GM18868 (cell line): ENCODE results near the gene COTL1.

Source experiments
- ATAC-seq: cut with Tn5 transposase; IDR thresholded peaks from one replicate; pipeline ENCODE4 v1.9.1; 2021; ENCODE audit warnings: mild to moderate bottlenecking, moderate library complexity; ENCODE audit not compliant: unreplicated experiment

The COTL1 gene, protein sequence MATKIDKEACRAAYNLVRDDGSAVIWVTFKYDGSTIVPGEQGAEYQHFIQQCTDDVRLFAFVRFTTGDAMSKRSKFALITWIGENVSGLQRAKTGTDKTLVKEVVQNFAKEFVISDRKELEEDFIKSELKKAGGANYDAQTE

DNA sequence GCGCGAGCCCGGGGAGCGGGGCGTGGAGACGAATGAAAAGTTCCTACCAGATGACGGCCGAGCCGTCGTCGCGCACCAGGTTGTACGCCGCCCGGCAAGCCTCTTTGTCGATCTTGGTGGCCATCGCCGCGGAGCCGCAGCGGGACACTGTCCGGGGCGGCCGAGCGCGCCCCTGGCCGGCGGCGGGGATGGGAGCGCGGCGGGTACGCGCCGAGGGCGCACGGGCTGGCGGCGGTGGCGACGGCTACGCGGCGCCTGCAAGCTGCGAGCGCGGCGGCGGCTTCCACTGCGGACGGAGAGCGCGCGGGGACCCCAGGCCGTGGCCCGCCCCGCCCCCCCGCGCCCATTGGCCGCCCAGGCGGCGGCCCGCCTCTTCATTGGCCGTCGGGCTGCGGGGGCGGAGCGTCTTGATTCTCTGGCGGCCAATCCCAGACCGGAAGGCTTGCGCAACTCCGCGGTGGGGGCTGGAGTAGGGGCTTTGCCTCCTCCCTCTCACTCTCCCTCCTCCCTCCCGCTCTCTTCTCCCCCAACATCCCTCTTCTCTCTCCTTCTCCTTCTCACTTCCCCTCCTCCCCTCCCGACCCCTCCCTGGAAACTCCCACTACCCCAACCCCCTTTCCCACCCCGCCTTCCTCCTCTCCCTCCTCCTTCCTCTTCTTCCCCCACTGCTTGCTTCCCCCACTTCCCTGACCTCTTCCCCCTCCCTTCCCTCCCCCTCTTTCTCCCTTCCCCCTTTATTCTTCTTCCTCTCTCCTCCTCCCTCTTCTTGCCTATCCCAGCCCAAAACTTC lies at the start of gene COTL1:
COTL1 (minus strand) TSS at position 288 of the 790 bp plus-strand sequence; CDS start at position 124, 164 bp downstream.
- ATAC-seq: peak; percentile 82

DNA sequence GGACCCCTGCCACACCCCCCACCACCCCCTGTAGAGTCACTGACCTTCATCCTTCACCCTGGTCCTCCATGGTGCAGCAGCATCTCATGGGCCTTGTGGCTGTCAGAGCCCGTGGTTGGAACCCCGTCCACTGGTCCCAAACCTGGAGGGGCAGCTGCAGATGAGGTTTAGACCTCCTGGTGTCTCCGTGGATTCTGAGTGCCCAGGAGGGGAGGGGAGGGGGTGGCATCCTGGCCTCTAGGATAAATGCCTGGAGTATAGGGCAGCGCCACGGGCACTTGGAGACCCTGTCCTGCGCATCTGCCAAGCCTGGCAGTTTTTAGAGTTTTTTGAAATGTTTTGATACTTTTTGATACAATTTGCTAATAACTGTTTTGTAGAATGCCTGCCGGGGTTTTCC lies 48.0 kb upstream of the COTL1 start:
- ATAC-seq: no peak

DNA sequence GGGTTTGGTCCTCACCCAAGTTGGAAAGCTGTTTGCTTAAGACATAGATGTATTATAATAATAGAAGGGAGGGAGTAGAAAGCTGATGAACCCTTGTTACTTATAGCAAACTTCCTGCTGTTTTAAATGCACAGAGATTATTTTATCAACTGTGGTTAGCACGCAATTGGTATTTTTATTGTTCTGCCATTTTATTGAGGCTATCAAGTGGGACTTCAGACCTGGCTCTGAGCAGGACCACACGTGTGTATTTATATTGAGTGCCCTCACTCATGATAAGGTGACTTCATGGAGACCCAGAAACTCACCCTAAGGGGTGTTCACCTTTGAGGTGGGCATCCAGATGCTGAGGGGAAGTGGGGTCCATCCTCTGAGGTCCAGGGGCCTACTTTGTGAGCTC lies 47.5 kb upstream of the COTL1 start:
- ATAC-seq: no peak

DNA sequence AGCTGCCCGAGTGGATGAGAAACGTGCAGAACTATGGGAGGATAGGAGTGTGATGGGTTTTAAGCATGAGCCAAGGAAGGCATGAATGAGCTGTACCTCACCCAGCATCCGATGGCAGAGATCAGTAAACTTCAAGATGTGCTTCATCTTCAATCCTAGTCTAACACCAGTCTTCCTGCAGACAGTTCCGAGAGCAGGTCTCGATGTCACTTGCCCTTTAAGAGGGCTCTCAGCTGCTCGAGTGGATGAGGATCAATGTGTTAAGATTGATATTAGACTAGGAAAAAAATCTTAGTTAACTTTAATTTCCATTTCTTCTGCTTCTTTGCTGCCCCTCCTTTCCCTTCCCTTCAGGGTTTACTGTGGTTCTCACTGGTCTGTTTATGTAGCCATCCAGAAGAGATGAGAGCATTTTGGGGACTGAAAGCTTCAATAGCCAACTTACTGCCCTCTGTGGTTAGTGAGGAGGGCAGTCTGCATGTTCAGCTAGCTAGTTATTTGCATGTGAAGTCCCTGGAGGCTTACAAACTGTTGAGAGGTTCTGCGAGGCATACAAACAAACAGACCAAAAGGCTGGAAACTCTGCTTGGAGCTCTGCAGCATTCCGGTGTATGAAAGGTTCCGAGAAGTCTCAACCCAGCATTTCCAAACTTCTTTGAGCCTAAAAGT lies 45.7 kb upstream of the COTL1 start:
- ATAC-seq: no peak

DNA sequence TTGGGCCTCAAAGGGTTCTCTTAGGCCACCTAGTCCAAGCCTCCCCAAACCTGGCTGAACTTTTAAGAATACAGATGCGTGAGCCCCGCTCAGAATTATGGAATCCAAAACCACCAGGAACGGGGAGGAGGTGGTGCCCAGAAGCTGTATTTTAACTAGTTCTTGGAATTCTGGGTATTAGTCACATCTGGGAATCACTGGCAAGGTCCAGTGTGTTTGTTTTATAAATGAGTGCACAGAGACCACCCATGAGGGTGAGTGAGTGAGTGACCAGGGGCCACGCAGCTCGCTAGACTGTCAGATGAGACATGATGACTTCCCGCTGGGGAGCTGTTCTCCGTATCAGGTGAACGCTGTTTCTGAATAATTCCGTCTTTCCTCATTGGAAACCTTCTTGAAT lies 44.6 kb upstream of the COTL1 start:
- no peak for ATAC-seq

DNA sequence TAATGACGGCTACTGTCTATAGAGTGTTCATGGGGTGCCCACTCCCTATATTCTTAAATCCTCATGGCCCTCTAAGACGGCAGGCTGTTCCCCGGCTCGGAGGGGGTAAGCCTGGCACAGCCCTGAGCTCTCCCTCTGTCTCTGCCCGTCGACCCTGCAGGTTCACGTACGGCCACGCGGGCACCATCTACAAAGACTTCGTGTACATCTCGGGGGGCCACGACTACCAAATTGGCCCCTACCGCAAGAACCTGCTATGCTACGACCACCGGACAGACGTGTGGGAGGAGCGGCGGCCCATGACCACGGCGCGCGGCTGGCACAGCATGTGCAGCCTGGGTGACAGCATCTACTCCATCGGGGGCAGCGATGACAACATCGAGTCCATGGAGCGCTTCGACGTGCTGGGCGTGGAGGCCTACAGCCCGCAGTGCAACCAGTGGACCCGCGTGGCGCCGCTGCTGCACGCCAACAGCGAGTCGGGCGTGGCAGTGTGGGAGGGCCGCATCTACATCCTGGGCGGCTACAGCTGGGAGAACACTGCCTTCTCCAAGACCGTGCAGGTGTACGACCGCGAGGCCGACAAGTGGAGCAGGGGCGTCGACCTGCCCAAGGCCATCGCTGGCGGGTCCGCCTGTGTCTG lies 43.7 kb upstream of the COTL1 start:
- ATAC-seq: no peak

DNA sequence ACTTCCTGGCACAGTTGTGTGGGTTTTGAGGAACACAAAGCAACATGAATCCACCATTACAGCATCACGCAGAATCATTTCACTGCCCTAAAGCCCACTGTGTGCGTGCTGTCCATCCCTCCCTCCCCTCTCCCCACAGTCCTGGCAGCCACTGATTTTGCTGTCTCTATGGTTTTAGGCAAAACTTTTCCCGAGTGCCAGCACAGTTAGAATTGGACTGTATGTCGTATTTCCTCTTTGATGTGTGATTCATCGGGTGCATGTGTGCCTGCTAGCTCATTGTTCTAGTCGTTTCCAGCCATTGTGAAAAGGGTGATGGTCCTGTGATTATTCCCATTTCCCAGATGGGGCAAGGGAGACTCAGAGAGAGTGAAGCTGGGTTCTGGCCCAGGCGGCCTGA lies 43.1 kb upstream of the COTL1 start:
- no peak for ATAC-seq

DNA sequence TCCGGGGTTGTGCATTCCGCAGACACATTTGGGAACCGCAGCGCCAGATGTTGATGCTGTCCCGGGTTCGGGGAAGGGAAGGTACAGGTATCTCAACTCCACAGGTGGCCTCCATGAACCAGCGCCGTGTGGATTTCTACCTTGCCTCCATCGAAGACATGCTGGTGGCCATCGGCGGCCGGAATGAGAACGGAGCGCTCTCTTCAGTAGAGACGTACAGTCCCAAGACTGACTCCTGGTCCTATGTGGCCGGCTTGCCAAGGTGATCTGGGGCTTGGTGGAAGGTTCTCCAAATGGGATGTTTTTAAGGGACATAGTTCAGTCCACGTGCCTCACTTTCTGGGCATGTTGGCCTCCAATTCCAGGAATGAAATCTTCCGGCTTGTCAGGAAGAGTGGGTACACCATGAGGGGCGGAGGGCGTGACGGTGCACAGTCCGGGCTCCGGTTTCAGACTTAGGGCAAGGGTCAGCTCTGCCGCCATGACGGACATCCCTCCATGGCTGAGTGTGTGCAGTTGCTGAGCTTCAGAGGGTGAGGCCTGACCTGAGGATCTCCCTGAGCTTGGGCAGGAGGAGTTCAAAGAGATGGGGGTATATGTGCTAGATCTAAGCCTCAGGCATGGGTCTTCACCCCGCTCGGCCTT lies 41.9 kb upstream of the COTL1 start:
- ATAC-seq: no peak

DNA sequence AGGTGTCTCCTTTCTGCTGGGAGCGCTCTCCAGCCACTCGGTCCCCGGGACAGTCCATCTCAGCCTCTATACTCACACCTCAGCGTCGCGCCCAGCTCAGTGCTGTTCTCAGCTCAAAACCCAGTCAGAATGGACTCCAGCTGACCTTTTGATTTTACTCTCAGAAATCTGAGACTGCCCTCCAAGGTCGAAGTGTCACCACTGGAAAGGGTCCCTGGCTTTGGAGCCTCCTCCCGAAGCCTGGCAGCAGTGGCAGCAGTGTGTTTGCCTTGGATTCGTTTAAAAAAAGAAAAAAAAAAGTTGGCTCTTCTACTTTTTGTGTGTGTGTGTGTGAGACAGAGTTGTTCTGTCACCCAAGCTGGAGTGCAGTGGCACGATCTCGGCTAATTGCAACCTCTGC lies 40.8 kb upstream of the COTL1 start:
- ATAC-seq: no peak

DNA sequence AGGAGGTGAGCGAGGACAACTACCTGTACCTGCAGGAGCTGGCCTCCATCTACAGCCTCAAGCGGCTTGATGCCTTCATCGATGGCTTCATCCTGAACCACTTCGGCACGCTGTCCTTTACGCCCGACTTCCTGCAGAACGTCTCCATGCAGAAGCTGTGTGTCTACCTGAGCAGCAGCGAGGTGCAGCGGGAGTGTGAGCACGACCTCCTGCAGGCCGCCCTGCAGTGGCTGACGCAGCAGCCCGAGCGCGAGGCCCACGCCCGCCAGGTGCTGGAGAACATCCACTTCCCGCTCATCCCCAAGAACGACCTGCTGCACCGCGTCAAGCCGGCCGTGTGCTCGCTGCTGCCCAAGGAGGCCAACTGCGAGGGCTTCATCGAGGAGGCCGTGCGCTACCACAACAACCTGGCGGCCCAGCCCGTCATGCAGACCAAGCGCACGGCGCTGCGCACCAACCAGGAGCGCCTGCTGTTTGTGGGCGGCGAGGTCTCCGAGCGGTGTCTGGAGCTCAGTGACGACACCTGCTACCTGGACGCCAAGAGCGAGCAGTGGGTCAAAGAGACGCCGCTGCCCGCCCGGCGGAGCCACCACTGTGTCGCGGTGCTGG lies 39.5 kb upstream of the COTL1 start:
- no peak for ATAC-seq

DNA sequence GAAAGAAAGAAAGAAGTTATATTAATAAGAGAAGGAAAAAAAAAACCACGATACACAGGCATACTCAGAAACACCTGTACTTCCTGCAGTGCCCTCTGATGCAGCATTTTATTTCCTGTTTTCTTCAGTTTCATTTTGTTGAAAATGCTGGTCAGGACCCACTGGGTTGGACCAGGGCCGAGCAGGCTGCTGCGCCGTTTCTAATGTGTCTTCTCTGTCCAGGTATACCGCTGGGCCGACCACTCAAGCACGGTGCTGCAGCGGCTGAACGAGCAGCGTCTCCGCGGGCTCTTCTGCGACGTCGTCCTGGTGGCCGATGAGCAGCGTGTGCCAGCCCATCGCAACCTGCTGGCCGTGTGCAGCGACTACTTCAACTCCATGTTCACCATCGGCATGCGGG lies 38.8 kb upstream of the COTL1 start:
- ATAC-seq: no peak

DNA sequence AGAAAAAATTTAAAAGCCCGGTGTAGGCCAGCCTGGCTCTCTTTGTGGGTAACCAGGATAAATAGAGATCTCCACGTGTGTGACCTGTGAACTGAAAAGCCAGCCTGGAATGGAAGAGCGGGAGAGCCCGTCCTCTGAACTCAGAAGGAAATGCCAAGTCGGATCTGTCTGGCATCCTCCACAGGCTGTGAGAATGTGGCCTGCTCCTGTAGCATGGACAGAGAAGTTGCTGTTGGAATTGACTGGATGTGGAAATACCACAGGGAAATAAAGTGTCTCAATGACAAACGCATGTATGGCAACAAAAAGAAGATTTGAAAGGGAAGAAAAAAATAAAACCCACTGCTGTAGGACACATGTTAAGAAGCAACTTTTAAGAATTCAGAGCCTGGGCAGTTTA lies 37.1 kb upstream of the COTL1 start:
- ATAC-seq: no peak

DNA sequence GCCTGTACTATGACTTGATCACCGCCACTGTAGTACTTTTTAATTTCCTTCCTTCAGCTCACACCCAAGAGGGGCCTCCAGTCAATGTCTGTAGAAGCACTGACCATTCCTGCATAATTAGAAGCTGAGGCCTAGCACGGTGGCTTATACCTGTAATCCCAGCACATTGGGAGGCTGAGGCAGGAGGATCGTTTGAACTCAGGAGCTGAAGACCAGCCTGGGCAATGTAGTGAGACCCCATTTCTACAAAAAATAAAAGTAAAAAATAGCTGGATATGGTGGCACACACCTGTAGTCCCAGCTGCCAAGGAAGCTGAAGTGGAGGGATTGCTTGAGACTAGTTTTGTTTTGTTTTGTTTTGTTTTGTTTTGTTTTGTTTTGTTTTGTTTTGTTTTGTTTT lies 36.4 kb upstream of the COTL1 start:
- no peak for ATAC-seq

DNA sequence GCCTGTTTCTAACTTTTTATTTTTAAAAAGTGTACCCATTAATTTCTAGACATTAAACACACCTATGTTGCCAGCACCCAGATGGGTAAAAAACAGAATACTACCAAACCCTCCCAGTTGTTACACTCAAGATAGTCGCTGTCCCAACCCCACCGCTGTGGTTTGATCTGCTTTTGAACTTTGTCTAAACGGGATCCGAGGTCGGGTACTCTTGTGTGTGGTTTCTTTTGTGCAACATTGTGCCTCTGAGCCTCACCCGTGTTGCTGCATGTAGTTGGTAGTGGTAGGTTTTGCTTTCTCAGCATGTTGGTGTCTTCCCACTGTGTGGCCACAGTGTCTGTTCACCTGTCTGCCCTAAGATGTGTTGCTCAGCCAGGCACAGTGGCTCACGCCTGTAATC lies 34.7 kb upstream of the COTL1 start:
- no peak for ATAC-seq

DNA sequence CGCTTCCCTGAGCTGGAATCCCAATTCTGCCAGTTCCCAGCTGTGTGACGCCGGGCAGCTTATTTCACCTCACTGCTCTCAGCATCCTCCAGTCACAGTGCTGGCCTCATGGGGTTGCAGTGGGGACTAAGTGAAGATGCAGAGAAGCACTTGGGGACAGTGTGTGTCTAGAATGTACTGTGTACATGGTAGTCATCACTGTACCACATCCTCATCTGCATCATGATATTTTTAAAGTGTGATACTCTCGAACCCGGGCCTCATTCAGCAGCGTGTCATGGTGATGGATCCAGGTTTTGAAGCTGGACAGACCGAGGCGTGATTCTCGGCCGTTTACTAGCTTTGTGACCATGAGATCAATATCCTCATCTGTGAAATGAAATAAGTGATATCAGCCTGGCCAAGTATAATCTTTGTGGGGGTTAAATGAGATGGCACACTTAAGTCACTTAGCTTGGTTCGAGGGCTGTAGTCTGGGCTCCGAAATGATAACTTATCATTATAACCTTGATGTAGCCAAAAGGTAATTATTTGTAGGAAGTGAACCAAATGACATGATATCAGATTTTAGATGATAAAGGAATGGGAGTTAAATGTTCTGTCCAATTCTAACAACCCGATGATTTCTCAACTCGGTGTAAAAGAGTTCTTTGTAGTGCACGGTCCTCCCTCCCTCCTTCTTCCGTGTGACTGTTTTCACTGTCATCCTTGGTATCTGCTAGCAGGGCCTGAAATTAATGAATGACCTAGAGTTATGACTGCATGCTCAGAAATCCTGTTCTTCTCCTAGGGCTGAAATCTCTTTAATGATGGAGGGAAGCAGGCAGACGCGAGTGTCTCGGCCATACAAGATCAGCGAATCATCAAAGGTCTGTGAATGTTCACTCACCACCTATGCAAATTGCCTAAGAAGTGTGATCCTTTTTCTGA lies 32.4 kb upstream of the COTL1 start:
- no peak for ATAC-seq

DNA sequence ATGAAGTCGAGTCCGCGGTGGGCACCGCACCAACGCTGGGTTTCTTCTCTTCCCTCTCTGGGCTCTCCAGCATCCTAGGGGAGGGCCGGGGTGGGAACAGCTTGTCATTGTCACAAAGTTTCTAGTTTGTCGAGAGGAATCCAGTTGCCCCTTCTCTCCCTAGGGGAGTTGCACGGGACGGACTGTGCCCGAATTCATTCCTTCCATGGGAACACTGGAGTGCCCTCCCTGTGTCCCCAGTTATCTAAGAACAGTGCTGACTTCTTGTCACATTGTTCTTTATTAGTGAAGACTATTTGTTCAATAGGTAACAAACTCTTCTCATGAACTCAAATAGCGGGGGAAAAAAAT lies 31.6 kb upstream of the COTL1 start:
- no peak for ATAC-seq

DNA sequence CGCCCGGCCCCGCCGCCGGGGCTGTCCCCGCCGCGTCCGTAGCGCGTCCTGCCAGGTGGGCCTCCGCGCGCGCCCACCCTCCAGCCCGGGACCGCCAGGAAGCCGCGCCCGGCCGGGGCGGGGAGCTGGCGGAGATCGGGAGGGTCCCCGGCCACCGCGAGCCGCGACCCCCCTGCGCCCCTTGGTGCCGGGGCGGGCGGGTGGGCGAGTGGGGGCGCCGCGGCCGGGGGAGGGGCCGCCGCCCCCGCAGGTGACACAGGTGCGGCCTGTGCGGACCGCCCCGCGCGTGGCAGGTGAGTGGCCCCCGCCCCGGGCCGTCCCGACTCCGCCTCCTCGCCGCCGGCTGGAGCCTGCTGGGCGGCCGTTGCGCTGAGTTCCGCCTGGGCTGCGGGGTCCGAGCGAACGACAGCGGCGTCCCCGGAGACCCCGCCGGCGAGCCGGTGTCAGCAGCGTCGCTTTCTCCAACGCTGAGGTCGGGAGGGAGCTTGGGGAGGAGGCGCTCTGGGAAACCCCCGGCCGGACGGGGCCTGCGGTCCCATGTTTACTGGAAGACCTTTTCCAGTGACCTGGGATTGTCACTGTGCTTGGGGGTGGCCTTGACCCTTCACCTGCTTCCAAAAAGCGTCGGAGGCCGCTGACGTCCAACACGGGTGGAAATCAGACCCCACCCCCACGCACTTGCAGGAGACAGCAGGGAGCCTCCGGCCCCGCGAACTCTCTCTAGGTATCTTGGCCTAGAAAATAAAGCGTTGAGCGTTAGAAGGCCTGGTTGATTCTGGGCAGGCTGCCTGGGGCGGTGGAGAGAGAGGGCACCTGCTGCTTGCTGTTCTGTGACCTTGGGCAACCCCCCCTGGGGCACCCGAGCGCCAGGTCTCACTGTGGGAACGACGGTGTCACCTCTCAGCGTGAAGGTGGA lies 31.0 kb upstream of the COTL1 start:
- peak; percentile 67 for ATAC-seq

DNA sequence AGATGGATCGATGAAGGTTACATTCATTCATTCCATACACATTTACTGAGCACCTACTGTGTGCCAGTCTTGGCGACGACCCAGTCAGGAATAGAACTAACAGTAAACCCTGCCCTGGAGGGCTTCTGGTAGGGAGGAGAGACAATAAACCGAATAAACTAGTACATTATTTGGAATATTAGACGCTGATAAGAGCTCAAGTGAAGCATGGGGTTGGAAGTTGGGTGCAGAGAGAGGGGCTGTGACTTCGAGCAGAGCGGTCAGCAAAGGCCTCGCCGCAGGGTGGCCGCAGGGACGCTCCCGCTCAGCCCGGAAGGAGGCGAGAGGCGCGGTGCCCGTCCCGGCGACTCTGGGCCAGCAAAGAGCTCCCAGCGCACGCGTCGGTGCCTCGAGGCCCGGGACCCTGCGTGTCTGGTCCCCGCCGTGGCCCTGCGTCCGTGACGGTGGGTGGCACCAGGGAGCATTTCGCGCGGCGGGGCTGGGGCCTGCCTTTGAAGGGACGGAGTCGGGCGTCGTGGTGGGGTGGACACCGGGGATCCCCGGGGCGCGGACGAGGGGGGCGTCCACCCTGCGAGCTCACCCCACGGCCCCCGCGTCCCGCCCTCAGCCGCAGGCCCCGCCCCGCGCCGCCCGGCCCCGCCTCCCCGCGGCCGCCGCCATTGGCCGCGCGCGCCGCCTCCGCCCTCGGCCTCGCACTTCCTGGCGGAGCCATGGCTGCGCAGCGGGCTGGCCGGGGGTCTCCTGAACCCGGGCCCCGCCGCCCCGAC lies 30.1 kb upstream of the COTL1 start, which contains the start of gene KLHL36:
KLHL36 (plus strand) TSS at position 684 of the 767 bp plus-strand sequence. CDS start 2,357 bp downstream, outside the sequence.
- ATAC-seq: peak; percentile 76
